ENCODE measurements around the gene DCAF11. TPM values are rescaled to one million over a fixed set of nuclear protein-coding genes. Genes with fewer than 3 reads are reported as not detected.

The DCAF11 gene
- total and polyA plus RNA-seq, 2 of the 13 experiments (the other 11 are each of a cell fraction or from before 2014, with no cell fraction given): 150 to 257 TPM

DNA sequence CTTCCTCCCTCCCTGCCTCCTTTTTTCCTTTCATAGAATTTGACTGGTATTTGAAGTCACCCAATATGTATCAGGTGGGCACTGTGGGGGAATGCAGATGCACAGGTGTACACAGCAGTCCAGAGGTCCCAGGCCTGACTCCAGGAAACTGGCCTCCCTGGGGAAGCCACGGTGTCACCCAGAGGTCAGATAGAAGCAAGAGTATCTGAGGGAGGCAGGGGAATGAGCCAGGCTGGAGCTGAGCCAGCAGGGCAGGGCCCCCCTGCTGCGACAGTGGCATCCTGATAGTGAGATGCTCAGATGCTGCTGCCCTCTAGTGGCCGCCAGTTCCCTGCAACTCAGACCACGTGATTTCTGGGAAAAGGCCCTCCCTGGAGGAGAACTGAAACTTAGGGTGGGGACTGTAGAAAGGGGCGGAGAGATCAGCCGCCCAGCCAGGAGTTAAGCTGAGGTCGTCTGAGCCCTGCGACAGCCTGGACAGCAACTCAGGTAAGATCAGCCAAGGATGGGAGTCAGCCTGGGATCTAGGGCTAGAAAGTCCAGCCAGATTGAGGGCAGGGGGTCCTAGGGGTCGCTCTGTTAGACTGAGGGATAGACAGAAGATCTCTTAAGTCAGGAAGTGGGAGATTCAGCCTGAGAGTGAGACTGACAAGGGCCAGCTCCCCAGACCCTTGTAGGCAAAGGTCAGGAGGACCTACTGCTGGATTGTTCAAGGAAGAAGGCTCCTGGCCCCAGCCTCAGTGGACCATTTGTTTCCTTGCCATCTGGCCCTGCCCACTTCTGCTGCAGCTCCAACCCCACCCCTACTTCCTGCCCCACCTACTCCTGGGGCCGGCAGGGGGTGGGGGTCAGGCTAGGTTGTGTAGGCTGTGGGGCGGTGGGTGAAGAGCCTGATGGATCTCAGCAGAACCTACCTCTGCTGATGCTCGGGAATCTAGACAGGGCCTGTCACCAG is 46.5 kb downstream of the DCAF11 start, which contains the start of gene IRF9 (continued):
- TF ChIP-seq, protein P1, sequence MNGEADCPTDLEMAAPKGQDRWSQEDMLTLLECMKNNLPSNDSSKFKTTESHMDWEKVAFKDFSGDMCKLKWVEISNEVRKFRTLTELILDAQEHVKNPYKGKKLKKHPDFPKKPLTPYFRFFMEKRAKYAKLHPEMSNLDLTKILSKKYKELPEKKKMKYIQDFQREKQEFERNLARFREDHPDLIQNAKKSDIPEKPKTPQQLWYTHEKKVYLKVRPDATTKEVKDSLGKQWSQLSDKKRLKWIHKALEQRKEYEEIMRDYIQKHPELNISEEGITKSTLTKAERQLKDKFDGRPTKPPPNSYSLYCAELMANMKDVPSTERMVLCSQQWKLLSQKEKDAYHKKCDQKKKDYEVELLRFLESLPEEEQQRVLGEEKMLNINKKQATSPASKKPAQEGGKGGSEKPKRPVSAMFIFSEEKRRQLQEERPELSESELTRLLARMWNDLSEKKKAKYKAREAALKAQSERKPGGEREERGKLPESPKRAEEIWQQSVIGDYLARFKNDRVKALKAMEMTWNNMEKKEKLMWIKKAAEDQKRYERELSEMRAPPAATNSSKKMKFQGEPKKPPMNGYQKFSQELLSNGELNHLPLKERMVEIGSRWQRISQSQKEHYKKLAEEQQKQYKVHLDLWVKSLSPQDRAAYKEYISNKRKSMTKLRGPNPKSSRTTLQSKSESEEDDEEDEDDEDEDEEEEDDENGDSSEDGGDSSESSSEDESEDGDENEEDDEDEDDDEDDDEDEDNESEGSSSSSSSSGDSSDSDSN (CRISPR knock-in tag; IDR thresholded peaks at IDR 0.05): peak; percentile 96
- TF ChIP-seq GTF3A (CRISPR knock-in tag; conservative IDR thresholded peaks at IDR 0.05): no peak
- TF ChIP-seq U2AF2 (IDR thresholded peaks at IDR 0.05; ENCODE audit: low read depth, low read length): peak; percentile 81; the same call in 1 of the 2 replicates
- peak; percentile 70; the same call in 1 of the 2 replicates for TF ChIP-seq ZNF460 (CRISPR knock-in tag; IDR thresholded peaks at IDR 0.05; ENCODE audit: borderline replicate concordance)
- TF ChIP-seq ZC3H13 (CRISPR knock-in tag; IDR thresholded peaks at IDR 0.05): peak; percentile 97
- no peak for TF ChIP-seq ZNF672 (CRISPR knock-in tag; IDR thresholded peaks at IDR 0.05)
- TF ChIP-seq ARID2 (CRISPR knock-in tag; IDR thresholded peaks at IDR 0.05; ENCODE audit: borderline replicate concordance): peak; percentile 82
- TF ChIP-seq ZXDC (CRISPR knock-in tag; IDR thresholded peaks at IDR 0.05): peak; percentile 87; the same call in 1 of the 2 replicates
- TF ChIP-seq ZNF101 (CRISPR knock-in tag; IDR thresholded peaks at IDR 0.05; ENCODE audit: borderline replicate concordance, low read depth): no peak
- TF ChIP-seq, protein P2, sequence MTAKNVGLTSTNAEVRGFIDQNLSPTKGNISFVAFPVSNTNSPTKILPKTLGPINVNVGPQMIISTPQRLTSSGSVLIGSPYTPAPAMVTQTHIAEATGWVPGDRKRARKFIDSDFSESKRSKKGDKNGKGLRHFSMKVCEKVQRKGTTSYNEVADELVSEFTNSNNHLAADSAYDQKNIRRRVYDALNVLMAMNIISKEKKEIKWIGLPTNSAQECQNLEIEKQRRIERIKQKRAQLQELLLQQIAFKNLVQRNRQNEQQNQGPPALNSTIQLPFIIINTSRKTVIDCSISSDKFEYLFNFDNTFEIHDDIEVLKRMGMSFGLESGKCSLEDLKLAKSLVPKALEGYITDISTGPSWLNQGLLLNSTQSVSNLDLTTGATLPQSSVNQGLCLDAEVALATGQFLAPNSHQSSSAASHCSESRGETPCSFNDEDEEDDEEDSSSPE (CRISPR knock-in tag; IDR thresholded peaks at IDR 0.05): peak; percentile 87
- no peak for TF ChIP-seq ZNF20 (CRISPR knock-in tag; IDR thresholded peaks at IDR 0.05)
- TF ChIP-seq NR1H2 (CRISPR knock-in tag; IDR thresholded peaks at IDR 0.05; ENCODE audit: borderline replicate concordance, low read depth): peak; percentile 62; the same call in 1 of the 2 replicates
- TF ChIP-seq SOX5 (CRISPR knock-in tag; IDR thresholded peaks at IDR 0.05; ENCODE audit: borderline replicate concordance): peak; percentile 94
- TF ChIP-seq, protein P3, sequence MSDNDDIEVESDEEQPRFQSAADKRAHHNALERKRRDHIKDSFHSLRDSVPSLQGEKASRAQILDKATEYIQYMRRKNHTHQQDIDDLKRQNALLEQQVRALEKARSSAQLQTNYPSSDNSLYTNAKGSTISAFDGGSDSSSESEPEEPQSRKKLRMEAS (IDR thresholded peaks at IDR 0.05): peak; percentile 99
- TF ChIP-seq, protein P4, sequence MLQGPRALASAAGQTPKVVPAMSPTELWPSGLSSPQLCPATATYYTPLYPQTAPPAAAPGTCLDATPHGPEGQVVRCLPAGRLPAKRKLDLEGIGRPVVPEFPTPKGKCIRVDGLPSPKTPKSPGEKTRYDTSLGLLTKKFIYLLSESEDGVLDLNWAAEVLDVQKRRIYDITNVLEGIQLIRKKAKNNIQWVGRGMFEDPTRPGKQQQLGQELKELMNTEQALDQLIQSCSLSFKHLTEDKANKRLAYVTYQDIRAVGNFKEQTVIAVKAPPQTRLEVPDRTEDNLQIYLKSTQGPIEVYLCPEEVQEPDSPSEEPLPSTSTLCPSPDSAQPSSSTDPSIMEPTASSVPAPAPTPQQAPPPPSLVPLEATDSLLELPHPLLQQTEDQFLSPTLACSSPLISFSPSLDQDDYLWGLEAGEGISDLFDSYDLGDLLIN (CRISPR knock-in tag; IDR thresholded peaks at IDR 0.05; ENCODE audit: borderline replicate concordance): peak; percentile 94
- TF ChIP-seq, protein P5, sequence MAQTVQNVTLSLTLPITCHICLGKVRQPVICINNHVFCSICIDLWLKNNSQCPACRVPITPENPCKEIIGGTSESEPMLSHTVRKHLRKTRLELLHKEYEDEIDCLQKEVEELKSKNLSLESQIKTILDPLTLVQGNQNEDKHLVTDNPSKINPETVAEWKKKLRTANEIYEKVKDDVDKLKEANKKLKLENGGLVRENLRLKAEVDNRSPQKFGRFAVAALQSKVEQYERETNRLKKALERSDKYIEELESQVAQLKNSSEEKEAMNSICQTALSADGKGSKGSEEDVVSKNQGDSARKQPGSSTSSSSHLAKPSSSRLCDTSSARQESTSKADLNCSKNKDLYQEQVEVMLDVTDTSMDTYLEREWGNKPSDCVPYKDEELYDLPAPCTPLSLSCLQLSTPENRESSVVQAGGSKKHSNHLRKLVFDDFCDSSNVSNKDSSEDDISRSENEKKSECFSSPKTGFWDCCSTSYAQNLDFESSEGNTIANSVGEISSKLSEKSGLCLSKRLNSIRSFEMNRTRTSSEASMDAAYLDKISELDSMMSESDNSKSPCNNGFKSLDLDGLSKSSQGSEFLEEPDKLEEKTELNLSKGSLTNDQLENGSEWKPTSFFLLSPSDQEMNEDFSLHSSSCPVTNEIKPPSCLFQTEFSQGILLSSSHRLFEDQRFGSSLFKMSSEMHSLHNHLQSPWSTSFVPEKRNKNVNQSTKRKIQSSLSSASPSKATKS (CRISPR knock-in tag; IDR thresholded peaks at IDR 0.05): peak; percentile 99
- no peak; the same call in 1 of the 2 replicates for TF ChIP-seq RBFOX2 (IDR thresholded peaks at IDR 0.05; ENCODE audit: low read depth, low read length)
